Measurements from ENCODE around the gene UBE4B.
"Not testable (repeated sequence)": the region's sequence is repeated elsewhere in the genome, so short reads cannot be mapped to it uniquely, and the experiment has no call there.

Gene UBE4B

DNA sequence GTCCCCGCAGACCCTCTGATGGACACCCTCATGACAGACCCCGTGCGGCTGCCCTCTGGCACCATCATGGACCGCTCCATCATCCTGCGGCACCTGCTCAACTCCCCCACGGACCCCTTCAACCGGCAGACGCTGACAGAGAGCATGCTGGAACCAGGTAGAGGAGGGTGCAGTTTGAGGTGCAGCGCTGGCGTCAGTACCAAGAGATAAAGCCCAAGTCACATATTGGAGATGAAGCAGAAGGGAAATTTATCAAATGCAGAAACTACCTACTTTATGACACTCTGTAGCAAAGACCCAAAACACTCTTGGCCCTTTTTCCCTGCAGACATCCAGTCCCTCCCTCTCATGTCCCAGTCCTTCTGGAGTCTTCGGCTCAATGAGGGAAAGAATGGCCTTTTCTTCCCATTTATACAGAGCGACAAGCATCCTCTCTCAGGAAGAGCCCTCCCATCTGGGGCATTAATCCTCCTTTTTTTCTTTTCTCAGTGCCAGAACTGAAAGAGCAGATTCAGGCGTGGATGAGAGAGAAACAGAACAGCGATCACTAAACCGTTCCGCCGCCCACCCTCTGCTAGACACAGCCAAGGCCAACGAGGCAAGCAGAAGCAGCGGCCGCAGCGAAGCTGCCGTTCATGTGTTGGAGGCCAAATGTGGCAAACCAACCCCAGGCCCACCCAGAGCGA is 146.8 kb downstream of the UBE4B start:
- no peak for DNase-seq

DNA sequence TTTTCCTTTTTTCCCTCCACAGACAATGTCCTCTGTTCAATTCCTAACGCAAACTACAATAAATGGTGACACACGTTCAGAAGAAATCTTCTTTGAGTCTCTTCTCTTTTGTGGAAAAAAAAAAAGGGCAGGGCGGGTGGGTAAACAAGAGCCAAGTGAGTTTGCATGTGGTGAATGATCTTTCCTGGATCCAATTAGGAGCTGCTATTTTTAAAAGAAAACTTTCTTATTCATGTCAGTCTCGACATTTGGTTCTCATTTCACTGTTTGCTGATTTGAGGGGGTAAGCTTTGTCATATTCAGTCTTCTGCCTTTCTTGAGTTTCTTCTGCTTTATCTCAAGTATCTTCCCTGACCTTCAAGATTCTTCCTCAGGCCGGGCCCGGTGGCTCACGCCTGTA is 148.4 kb downstream of the UBE4B start:
- DNase-seq: no peak

DNA sequence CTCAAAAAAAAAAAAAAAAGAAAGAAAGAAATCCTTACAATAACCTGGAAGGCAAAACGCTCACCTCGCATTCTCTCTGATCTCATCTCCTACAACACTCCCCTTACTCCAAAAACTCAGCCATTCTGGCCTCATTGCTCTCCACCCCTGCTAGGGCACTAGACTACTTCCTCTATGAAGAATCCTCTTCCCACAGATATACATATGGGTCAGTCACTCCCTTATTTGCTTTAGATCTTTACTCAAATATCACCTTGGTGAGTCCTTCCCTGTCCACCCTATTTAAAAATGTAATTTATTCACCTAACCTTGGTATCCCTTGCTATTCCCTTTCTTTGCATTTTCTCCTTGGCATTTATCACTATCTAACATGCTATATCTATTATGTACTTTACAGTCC is 153.0 kb downstream of the UBE4B start:
- DNase-seq: no peak

DNA sequence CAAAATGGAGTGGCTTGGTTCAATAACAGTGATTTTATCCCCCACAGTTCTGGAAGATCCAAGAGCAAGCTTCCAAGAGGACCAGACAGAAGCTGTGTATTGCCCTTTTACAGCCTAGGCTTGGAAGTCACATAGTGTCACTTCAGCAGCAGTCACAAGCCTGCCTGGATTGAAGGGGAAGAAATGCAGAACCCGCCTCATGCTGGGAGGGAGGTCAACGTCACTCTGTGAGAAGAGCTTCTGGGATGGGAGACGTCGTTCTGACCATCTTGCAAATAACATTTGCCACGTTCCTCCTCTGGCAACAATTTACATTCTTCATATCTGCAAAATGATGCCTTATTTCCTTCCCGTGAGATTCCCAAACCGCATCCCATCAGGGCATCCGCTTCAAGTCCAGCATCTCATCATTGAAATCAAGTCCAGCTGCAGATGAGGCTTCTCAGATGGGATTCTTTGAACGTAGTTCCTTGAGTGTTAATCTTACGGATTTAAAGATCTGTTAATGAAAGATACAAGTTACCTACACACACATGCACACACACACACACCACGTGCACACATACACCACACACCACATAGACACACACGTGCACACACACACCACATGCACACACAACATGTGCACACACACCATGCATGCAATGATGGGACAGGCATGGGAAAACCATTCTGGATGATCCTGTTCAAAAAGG is 153.7 kb downstream of the UBE4B start:
- no peak for DNase-seq

DNA sequence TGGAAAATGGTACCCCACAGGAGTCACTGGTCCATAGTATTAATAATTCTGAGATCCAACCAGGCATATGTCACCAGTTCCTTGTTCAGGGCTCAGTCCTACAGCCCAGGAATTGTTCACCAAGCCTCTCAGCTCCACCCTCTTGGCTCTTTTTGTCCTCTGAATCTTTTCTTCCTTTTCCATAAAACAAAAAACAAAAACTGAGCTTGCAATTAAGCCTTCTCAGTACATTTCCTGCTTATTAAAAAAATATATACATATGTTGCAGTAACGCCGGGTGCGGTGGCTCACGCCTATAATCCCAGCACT is 154.2 kb downstream of the UBE4B start:
- no peak for DNase-seq

DNA sequence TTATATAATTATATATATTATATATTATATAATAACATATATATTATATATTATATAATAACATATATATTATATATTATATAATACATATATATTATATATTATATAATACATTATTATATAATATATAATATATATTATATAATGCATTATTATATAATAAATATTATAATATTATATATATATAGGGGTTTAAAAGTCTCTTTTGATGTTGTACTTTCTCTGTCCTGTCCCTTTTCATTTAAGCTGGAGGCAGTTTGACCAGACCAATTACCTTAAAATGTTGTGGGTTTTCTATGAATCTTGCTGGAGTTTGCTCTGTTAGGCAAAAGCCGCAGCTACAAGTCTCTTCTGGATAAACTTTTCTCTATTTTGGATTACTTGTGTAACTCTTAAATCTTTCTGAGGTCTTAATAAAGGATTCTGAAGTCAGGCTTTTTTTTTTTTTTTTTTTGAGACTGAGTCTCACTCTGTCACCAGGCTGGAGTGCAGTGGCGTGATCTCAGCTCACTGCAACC is 155.4 kb downstream of the UBE4B start:
- no peak for DNase-seq

DNA sequence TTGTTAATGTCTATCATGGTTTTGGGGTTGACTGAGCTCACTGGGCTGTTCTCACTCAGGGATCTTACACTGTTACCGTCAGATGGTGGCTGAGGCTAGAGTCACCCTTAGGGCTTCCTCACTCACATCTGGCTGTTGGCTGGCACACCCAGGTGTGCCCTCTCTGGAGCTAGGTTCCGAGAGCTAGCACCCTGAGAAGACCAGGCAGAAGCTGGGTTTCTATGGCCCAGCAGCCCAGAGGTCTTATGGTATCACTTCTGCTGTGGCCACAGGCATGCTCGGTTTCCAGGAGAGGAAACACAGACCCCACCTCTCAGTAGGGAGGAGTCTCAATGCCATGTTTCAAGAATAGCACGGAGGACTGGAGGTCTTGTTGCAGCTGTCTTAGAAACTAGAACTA is 156.9 kb downstream of the UBE4B start:
- DNase-seq: no peak

DNA sequence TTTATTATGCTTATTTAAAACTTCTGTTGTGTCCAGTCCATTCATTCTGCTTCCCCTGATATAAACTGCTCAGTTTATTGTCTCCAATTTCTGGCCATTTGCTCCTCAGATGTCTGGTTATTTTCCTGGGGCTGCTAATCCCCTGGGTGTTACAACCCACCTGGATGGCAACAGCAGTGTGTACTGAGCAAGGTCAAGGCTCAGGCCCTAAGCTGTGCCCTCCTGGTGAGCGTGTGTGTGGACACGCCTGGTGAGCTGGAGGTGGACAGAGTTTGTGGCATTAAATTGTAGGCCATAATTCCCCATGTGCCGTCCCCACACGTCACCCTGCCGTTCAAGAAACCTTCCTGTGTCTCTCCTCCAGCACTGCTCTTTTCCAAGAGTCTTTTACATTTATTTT is 159.5 kb downstream of the UBE4B start:
- no peak for DNase-seq

DNA sequence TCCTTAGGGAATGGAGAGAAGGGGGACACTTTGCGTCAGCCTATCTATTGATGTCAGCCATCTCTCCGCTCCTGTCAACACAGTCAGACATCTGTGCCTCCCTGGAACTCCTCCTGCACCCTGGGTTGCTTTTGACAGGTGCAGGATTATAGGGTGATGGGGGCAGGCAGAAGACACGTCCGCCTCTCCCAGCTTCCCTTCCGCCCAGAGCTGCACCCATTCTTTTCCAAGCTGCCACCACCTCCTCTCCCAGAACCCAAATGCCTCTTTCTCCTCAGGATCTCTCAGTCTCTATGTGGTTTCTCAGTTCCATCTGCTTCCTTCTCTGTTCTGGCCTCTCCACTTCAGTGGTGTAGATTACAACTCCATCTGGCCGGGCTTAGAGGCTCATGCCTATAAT is 160.5 kb downstream of the UBE4B start:
- no peak for DNase-seq

DNA sequence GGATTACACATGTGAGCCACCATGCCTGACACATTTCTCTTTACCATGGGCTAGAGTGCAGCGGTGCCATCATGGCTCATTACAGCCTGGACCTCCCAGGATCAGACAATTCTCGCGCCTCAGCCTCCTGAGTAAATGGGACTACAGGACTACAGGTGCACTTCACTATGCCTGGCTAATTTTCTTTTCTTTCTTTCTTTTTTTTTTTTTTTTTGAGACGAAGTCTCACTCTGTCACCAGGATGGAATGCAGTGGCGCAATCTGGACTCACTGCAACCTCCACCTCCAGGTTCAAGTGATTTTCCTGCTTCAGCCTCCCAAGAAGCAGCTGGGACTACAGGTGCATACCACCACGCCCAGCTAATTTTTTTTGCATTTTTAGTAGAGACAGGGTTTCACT is 162.8 kb downstream of the UBE4B start:
- no peak for DNase-seq

DNA sequence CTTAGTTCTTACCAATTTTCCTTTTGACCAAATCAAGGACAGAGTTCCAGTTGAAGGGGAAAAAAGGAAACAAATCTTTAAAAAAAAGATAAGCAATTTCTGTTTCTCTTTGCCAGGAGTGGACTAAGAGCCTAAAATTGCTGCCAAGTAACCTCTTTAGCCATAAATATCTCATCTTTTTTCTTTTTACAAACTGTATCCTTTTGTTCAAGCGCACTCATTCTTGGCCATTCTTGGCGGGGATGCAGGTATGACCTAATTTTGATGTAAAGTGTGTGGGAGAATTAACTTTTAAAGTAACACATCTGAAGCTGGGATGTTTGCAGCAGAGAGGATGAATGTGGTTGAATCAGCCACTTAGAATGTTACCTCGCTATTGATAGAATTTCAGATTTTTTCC is 164.2 kb downstream of the UBE4B start:
- no peak for DNase-seq

DNA sequence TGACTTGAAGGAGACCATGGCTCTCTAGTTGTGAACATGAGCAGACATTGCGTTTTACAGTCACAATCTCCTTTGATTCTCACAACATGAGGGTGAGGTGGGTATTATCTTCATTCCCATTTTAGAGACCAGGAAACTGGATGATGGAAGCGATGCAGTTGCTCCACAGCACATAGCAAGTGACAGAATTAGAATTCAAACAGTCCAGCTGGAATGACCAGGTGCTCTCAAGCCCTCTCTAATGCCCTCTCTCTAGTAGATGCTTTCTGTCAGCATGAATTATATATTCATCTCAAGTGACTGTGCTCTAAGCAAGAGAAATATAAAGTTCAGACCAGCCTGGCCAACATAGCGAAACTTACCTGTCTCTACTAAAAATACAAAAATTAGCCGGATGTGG is 167.9 kb downstream of the UBE4B start:
- no peak for DNase-seq

DNA sequence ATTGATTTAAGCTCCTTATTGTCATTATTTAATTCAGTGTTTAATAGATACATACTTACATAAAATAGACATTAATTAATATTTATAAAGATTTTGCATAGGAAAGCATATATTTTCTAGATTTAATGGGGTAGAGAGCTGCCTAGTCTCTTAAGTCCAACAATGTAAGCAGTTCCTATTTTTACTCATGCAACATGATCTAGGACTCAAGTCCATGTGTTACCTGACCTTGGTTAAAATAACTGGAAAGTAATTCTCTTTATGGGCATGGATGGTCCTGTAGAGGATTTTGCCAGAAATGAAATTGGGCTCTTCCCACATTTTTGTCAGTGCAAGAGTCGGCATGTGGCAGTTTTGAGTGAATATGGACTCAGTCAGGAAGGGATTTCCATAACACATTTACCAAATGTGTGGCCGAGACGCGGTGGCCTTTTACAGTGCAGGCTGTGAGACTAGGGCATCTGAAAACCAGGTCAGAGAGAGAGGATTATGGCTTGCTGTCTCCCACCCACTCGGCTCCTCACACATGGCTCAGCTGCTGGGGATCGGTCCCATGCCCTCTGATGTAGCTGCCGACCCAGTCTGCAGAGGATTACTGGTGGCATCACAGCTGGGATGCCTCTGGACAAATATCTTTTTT is 171.4 kb downstream of the UBE4B start:
- DNase-seq: no peak

DNA sequence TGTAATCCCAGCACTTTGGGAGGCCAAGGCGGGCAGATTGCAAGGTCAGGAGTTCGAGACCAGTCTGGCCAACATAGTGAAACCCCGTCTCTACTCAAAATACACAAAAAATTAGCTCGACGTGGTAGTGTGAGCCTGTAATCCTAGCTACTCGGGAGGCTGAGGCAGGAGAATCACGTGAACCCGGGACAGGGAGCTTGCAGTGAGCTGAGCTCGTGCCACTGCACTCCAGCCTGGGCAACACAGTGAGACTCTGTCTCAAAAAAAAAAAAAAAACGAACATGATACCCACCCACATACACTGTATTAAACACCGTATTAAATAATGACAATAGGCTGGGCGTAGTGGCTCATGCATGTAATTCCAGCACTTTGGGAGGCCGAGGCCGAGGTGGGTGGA is 172.4 kb downstream of the UBE4B start:
- DNase-seq: not testable (repeated sequence)

DNA sequence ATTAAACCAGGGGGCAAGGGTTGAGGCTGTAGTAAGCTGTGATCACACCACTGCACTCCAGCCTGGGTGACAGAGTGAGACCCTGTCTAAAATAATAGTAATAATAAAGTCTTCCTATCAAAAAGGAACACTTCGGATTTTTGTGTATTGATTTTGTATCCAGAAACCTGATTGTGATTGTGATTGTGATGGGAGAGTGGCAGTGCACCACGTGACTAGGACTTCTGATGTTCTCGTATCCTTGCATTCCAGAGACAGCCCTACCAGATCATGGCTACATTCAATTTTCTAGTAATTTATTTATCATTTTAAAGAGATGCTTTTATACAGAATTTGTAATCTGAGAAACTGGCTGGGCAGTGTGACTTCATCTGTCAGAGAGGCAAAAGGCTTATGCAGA is 175.1 kb downstream of the UBE4B start:
- DNase-seq: no peak

DNA sequence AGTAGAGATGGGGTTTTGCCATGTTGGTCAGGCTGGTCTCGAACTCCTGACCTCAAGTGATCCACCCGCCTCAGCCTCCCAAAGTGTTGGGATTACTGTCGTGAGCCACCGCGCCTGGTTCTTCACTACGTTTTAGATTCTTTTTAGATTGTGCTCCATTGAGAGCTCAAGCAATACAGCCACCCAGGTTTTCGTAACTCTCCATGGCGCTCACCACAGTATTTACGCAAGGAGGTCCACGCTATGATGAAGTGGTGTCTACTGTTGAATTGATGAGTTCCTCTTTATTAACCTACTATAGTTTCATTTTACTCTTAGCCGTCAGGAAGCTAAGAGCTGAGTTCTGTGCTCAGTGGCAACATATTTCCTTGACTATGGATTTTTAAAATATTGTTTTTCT is 175.8 kb downstream of the UBE4B start:
- DNase-seq: no peak

DNA sequence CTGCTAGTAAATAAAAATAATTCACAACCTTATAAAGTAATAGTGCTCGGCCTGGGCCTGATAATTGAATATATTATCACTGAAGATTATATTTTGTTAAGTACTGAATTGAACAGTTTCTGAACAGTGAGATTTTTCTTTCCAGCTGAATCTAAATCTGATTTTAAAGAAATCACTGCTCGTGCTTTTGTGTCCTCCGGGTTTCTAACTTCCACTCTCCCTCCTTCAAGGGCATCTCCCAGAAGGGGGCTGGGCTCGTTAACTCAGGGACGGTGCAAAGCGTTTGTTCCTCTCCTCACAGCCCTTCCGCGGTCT is 176.8 kb downstream of the UBE4B start:
- no peak for DNase-seq

DNA sequence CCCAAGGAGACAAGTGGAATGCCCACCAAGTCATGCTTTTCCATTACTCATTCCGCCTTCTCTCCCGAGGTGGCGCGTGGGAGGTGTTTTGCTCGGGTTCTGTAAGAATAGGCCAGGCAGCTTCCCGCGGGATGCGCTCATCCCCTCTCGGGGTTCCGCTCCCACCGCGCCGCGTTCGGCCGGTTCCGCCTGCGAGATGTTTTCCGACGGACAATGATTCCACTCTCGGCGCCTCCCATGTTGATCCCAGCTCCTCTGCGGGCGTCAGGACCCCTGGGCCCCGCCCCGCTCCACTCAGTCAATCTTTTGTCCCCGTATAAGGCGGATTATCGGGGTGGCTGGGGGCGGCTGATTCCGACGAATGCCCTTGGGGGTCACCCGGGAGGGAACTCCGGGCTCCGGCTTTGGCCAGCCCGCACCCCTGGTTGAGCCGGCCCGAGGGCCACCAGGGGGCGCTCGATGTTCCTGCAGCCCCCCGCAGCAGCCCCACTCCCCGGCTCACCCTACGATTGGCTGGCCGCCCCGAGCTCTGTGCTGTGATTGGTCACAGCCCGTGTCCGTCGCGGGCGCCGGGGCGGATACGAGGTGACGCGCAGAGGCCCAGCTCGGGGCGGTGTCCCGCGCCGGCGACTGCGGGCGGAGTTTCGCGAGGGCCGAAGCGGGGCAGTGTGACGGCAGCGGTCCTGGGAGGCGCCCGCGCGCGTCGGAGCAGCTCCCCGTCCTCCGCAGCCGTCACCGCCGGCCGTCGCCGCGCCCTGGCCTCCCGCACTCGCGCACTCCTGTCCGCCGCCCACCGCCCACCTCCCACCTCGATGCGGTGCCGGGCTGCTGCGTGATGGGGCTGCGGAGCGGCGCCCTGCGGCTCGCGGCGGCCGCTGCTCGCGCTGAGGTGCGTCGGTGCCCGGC is 177.4 kb downstream of the UBE4B start, which contains the start of gene KIF1B:
Gene KIF1B (plus strand): TSS at position 666 of the 906 bp plus-strand sequence. CDS start 21,759 bp downstream, outside the sequence.
- DNase-seq: peak; percentile 92

DNA sequence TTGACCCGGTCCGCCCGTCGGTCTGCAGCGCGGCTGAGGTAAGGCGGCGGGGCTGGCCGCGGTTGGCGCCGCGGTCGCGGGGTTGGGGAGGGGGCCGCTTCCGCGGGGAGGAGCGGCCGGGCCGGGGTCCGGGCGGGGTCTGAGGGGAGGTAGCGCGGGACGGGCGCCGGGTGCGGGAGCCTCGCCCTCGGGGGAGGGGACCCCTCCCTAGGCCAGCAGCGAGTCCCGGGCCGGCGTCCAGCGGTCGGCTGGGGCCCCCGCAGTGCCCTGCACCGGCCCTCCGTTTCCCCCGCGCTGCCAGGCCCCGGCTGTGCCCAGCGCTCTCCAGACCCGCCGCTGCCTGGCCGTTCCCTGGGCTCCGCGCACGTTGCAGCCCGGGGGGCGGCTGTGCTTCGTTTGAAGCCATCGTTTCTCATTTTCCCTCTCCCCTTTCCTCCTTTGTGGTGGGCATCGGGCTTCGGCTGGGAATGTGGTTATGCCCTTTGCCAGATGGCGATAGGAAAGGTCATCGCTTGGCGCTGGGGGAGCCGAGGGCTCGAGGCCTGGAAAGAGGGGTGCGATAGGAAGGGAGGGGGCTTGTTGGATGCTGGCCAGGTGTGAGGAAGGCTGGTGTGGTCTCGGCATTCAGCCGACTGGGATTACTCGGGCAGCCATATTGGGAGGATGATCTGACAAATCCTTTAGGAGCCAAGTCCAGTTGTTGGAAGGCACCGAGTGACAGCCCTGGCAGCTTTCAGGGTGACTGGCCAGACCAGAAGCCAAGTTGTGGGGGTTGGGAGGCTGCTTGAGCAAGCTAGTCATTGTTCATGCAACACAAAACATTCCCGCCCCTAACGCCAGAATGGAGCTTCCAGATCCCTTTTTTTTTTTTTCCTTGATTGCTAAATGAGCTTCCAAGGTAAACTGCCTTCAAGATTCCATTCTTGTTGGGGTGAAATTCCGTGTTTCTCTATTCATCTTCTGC is 178.4 kb downstream of the UBE4B start:
- peak; percentile 88 for DNase-seq

DNA sequence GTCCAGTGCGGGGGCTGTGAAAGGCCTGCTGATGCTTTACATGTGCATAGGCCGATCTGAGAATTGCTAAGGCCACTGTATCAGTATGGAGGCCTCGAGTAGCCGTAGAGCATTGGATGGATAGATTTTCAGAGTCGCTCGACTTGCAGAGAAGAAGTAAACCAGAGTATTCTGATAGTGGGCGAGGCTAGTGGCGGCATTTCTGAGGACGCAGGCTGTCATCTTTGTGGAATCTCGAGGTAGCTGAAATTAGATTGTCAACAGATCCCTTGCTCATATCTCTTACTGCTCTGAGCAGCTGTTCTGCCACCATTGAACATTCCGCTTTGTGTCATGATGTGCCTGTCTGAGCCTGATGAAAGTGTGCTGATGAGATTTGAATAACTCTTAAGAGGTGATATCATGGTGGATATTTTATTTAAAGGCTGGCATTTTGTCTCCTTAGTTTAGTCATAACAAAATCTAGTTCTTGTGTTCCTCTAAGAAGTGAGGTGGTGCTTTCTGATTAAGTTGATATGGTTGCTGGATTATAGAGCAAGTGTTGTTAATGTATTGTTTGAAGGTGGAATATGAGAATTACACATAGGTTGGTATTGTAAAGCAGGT is 179.2 kb downstream of the UBE4B start:
- peak; percentile 83 for DNase-seq

DNA sequence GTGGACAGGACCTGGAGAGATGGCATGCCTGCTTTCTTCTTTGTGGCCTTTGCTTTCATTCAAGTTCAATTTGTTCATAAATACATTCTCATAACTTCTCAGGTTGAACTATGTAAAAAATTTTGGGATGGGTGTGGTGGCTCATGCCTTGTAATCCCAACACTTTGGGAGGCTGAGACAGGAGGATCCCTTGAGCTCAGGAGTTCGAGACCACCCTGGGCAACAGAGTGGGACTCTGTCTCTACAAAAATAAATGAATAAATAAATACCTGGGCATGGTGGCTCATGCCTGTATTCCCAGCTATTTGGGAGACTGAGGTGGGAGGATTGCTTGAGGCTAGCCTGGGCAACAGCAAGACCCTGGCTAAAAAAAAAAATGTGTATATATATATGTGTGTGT is 179.7 kb downstream of the UBE4B start:
- DNase-seq: no peak
